GM12875 (cell line): Measurements from ENCODE around the gene MED29.

ENCODE experiments used
- H3K4me3 ChIP-seq: one replicate; pipeline ENCODE4 v1.5.1; 2011; ENCODE audit warnings: low read depth, low read length, control low read depth
- CTCF ChIP-seq: IDR thresholded peaks from 2 replicates; pipeline ENCODE4 v1.5.1; 2011; ENCODE audit warnings: low read depth, mild to moderate bottlenecking, control low read depth, inconsistent platforms, low read length, moderate library complexity, borderline replicate concordance; ENCODE audit not compliant: insufficient read depth

Gene MED29

DNA sequence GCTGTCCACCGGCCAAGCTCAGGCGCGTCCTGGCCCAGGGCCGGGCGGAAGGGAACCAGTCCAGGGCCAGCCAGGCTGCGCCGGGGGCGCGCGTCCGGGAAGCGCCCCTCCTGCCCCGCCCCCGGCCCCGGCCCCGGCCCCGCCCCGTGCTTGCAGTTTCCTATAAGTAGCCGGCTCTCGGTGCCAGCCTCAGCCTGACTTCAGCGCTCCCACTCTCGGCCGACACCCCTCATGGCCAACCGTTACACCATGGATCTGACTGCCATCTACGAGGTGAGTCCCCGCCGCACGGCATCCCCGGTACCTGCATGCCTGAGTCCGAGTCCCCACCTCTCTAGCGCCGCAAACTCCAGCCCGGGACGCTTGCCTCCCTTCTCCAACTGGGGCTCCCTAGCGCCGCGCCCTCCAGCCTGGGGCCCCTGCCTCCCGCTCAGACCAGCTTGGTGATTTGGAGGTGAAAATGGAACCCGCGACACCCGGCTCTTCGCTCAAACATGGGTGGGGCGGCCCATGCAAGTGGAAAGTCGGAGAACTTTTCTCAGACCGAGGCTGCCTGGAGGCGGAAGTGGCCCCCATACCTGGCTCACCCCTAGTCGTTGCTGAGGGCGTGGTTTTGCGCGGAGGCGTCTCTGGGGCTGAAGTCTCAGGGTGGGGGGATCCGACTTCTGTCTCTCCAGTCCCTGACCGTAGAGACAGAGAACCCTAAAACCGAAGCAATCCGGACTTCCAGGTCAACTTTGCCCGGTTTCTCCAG is 15.7 kb downstream of the MED29 start, which contains the start of gene ZFP36:
Gene ZFP36, plus strand, starts transcription at position 192 of the 754 bp plus-strand sequence. Its CDS starts 58 bp downstream, at position 250.
- peak within 1 kb of the TSS; percentile 95 for H3K4me3 ChIP-seq
- 0 out of 2 replicates have a peak, but pooled peaks have one; percentile 10 for TF ChIP-seq CTCF

GRCh38 chr19:39407410-39407659 is 16.2 kb downstream of the MED29 start:
- TF ChIP-seq CTCF: no peak
- peak overlapping the region; percentile 95 for H3K4me3 ChIP-seq

GRCh38 chr19:39407660-39408391 is 16.6 kb downstream of the MED29 start:
- no peak for TF ChIP-seq CTCF
- H3K4me3 ChIP-seq: peak overlapping the region; percentile 95

GRCh38 chr19:39408392-39409207 is 17.4 kb downstream of the MED29 start:
- TF ChIP-seq CTCF: no peak
- peak overlapping the region; percentile 95 for H3K4me3 ChIP-seq

- H3K4me3 ChIP-seq: peak overlapping the region; percentile 95
- TF ChIP-seq CTCF: no peak
These were observed 18.2 kb downstream of the MED29 start for GRCh38 chr19:39409208-39410016.

- H3K4me3 ChIP-seq: peak overlapping the region; percentile 58
- no peak for TF ChIP-seq CTCF
These were observed 19.0 kb downstream of the MED29 start for GRCh38 chr19:39410017-39410830.
